ENCODE measurements around the gene WDR7. TPM values are rescaled to one million over a fixed set of nuclear protein-coding genes. Genes with fewer than 3 reads are reported as not detected.

WDR7 gene
- total RNA-seq, 1 donor from 2014 or later = 13.5 TPM

- TF ChIP-seq CTCF (IDR thresholded peaks at IDR 0.05) = no peak
- Histone ChIP-seq H3K27me3 (no peaks in the 10 kb centered on the region), H3K9me3 (no peaks in the 10 kb centered on the region), H3K4me3 (no peak overlapping the region), H3K4me1 (no peaks in the 10 kb centered on the region), H3K36me3 (no peaks in the 10 kb centered on the region), H3K27ac (no peak overlapping the region)
- intact Hi-C loops (cut with DNase I) = no loop called here
- no peak for DNase-seq (ENCODE audit: low spot score in 2 of 2)
Observed at GRCh38 chr18:57081899-57082298, 430.7 kb downstream of the WDR7 start.

GRCh38 chr18:57083485-57083884 lies 432.3 kb downstream of the WDR7 start:
- Histone ChIP-seq H3K27me3 (no peaks in the 10 kb centered on the region), H3K4me1 (no peaks in the 10 kb centered on the region), H3K27ac (no peak overlapping the region), H3K9me3 (no peaks in the 10 kb centered on the region), H3K36me3 (no peaks in the 10 kb centered on the region), H3K4me3 (no peak overlapping the region)
- DNase-seq (ENCODE audit: low spot score in 2 of 2) = no peak
- intact Hi-C loops (cut with DNase I) = no loop called here
- TF ChIP-seq CTCF (IDR thresholded peaks at IDR 0.05) = no peak

- Histone ChIP-seq H3K4me3 (no peak overlapping the region), H3K27me3 (no peaks in the 10 kb centered on the region), H3K27ac (no peak overlapping the region), H3K4me1 (no peaks in the 10 kb centered on the region), H3K36me3 (no peaks in the 10 kb centered on the region), H3K9me3 (no peaks in the 10 kb centered on the region)
- DNase-seq (ENCODE audit: low spot score in 2 of 2) = no peak
- TF ChIP-seq CTCF (IDR thresholded peaks at IDR 0.05) = no peak
- intact Hi-C loops (cut with DNase I) = no loop called here
Observed at GRCh38 chr18:57084331-57085271, 433.4 kb downstream of the WDR7 start.

- Histone ChIP-seq H3K27me3 (no peaks in the 10 kb centered on the region), H3K9me3 (no peaks in the 10 kb centered on the region), H3K36me3 (no peaks in the 10 kb centered on the region), H3K4me1 (no peaks in the 10 kb centered on the region), H3K4me3 (no peak overlapping the region), H3K27ac (no peak overlapping the region)
- no peak for DNase-seq (ENCODE audit: low spot score in 2 of 2)
- no peak for TF ChIP-seq CTCF (IDR thresholded peaks at IDR 0.05)
- intact Hi-C loops (cut with DNase I) = no loop called here
Observed at GRCh38 chr18:57085371-57085770, 434.2 kb downstream of the WDR7 start.

GRCh38 chr18:57086163-57086562 lies 435.0 kb downstream of the WDR7 start:
- no peaks in the 10 kb centered on the region for H3K36me3 ChIP-seq
- H3K4me3 ChIP-seq = no peak overlapping the region
- TF ChIP-seq CTCF (IDR thresholded peaks at IDR 0.05) = no peak
- no peak for DNase-seq (ENCODE audit: low spot score in 2 of 2)
- intact Hi-C loops (cut with DNase I) = no loop called here
- no peaks in the 10 kb centered on the region for H3K4me1 ChIP-seq
- no peak overlapping the region for H3K27ac ChIP-seq
- H3K9me3 ChIP-seq = no peaks in the 10 kb centered on the region
- H3K27me3 ChIP-seq = no peaks in the 10 kb centered on the region

Other genes with a start within 250 kb of the WDR7 start
- gene TXNL1, start 12.8 kb upstream of the WDR7 start, total RNA-seq = 12.3 TPM

All from ascending aorta (tissue), 2 donors.